Dermis microvascular lymphatic vessel endothelial cell (primary cell): Measurements from ENCODE around the gene NCOA7. TPM values are rescaled to one million over a fixed set of nuclear protein-coding genes. Genes with fewer than 3 reads are reported as not detected.
A peak's percentile ranks its signal among the peaks of the same experiment; 100 is the strongest.

Source experiments
- DNase-seq, 2 donors: peaks; one replicate each; pipeline versions ENCODE4 v3.0.0 to v3.0.0-alpha.2; 2010; ENCODE audit warnings: low read depth in 2 of 2
- total RNA-seq: library from RNA; depleted of rRNA; stranded (reverse); fragments of >200 nt; gene quantifications from 2 replicates; pipeline ENCODE4 v1.2.1, GENCODE V29; 2014

NCOA7 gene
- total RNA-seq, 1 donor from 2014 or later = 29.8 TPM

DNA sequence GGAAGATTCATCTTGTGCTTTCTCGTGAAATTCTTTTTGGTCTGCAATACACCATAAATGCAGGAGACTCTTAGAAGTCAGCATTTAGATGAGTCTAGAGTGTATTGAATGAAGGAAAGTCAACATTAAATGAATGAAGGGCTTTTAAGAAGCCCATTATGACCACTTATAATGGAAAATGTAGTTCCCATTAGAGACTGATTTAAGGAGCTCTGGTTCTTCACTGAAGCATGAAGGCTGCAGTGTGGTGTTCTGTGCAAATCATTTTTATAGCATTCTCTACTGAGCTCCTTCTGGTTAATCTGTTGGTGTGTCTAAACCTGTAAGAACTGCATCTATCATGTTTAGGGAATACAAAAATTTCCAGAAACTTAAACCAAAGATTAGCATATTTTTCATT is 19.7 kb downstream of the NCOA7 start:
- DNase-seq = no peak

- DNase-seq = no peak
Measured at GRCh38 chr6:125811259-125811658, 20.5 kb downstream of the NCOA7 start.

DNA sequence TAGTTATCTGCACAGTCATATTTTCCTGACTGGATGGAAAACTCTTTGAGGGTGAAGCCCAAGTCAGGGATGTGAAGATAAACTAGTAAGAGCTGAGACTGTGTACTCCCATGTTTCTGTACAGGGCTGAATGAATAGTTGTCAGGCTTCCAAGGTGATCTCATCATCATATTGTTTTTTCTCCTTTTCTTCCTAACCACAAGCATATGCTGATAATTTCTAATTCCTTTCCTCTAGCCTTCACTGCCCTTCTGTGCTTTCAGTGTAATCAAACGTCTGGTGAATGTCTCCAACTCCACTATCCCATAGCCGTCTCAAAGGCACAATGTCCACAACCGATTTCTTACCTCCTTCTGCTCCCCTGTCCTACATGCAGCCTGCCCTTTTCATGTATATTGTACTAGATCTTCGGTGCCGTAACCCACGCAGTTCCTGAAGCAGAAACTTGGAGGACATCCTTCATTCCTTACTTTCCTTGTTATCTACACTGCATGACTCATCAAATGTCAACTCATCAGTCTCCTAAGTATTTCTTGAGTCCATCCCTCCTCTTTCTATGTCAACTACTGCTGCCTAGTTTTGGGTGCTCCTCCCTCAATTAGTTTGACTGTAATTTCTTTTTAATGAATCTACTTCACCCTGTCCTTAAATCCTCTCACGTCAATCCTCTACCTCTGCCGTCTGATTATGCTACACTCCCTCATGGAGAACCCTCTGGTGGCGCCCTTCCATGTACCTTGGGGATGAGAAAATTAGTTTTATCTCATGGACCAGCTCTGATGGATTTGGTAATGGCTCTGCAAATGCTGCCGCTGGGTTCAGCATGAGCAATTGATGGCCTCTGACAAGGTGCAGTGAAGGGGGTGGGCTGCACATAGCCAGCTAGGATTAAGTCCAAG is 21.9 kb downstream of the NCOA7 start:
- DNase-seq = peak in 1 of 2 donors; percentile 92

- DNase-seq = no peak
Measured at GRCh38 chr6:125814481-125814880, 23.7 kb downstream of the NCOA7 start.

GRCh38 chr6:125815080-125815910 is 24.5 kb downstream of the NCOA7 start:
- no peak for DNase-seq

DNA sequence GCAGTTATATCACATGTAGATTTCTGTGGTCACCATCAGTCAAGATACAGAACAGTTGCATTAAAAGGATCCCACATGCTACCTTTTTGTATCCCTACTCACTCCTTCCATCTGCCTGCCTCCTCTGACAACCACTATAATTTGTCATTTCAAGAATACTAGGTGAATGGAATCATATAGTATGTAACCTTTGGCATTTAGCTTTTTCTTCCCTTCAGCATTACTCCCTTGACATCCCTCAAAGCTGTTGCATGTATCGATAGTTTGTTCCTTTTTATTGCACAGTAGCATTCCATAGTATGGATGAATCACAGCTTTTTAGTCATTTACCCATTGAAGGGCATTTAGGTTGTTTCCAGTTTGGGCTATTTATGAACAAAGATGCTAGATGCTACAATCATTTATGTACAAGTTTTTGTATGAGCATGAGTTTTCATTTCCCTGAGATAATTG is 26.1 kb downstream of the NCOA7 start:
- no peak for DNase-seq

DNA sequence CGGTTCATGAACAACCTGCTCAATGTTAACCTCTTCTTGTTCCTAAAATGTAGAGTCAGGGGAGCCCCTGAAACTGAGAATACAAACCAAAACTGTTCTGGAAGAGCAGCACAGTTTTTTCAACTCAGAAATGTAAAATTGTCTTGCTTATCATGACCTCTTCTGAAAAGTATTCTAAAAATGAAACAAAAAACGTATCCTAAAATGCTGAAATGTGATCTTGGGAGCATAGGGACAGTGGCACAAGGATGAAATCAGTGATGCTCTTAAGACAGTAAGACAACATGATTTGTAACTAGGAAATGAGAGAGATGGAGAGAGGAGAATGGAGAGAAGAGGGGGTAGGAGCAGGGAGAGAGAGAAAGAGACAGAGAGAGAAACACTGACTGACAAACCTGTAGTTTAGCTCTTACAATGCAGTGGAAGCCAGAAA is 27.5 kb downstream of the NCOA7 start:
- no peak for DNase-seq

- no peak for DNase-seq
Measured at GRCh38 chr6:125818772-125819260, 28.1 kb downstream of the NCOA7 start.

DNA sequence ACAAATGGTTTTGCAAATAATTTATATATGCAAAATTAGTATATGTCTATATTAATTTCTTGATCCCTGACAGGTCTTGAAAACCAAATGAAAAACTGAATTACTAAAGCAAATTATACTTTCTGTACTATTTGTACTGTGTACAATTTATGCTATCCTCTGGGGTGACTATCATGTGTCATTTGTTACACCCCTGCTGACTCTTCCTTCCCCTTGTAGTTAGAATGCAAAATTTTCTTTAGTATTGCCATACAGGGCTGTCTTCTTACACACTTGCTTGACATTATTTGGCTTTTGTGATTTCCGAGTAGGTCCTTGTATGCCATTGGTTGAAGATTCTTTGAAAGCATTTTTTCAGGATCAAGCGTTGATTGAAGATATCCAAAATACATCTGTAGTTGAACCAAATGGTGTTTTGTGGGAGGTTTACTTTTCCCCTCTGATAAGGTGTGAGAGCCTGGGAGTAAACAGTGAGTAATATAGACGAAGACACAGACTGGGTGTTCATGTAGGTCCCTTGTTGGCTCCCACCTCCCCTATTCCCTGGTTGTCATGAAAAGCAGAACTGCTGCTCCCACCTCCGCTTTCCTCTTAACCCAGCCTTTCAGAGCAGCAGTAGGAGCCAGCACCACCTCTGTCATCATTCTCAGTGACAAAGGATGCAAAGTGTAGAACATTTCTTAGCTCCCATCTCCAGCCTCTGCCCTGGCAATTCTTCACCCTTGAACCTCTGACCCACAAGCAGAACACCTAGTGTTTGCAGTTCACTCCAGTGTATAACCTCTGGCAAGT is 29.0 kb downstream of the NCOA7 start:
- DNase-seq = no peak

DNA sequence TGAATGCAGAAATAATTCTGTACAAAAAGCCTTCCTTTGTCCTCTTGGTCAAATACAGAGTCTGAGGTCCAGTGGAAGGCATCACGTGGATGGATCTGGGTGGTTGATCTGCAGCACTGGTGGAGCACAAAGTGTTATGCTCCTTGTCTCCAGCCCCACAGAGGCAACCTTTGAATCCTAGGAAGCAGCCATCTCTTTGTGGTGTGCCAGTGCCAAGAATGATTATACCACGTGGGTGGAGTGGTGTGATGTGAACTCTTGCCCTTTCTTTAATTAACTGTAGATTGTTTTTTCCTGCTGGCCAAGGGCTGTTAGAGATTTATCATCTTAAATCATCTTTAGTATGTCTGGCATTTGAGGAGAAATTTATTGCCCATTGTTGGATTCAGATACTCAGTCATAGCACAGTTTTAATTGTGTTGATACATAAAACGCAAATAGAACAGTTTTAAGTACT is 31.1 kb downstream of the NCOA7 start:
- peak; percentile 59 to 98 for DNase-seq

GRCh38 chr6:125823180-125823579 is 32.4 kb downstream of the NCOA7 start:
- DNase-seq = no peak

DNA sequence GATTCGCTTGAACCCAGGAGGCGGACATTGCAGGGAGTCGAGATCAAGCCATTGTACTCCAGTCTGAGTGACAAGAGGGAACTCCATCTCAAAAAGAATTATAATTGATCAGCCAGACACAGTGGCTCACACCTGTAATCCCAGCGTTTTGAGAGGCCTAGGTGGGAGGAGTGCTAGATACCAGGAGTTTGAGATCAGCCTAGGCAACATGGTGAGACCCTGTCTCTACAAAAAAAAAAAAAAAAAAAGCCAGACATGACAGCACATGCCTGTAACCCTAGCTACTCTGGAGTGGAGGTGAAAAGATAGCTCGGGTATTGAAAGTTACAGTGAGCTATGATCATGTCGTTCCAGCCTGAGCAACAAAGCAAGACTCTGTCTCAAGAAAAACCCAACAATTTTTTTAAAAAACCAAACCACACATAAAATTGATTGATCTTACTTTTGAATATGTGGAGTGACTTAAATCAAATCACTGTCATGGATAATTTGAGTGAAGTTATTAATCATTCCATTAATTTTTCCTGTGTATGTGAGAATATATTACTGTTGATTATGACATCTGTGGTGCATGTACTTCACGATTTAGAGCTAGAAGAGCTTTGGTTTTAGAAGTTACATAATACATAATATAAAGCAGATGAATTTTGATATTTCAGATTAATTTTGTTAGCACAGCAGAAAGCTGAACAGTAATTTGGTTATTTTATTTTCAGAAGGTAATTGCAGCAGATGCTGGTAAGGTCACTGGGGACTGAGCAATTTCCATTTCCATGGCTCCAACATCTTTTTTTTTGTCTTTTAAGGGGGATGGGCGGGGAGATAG is 34.4 kb downstream of the NCOA7 start:
- no peak for DNase-seq

GRCh38 chr6:125826695-125827463 is 36.1 kb downstream of the NCOA7 start:
- no peak for DNase-seq

DNA sequence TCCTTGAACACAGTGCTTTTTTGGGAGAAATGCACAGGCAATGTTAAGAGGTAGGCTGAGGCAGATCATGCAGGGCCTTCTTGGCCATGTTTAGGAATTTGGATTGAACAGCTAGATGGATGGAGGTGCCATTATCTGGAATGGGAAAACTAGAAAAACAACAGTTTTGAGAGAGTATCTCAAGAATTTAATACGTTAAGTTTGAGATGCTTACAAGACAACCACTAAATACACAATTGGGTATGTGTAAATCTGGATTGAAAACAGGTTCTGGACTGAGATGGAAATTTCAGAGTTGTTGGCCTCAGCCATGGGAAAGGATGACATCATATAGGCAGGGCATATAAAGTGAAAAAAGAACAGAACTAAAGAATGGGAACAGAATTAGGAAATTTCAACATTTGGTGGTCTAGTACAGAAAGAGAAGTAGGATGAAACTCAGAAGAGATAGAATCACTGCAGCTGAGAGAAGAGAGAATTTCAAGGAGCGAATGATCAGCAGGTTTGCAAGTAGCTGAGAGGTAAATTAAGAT is 37.1 kb downstream of the NCOA7 start:
- no peak for DNase-seq

GRCh38 chr6:125828476-125829039 is 37.8 kb downstream of the NCOA7 start:
- no peak for DNase-seq

- DNase-seq = no peak
Measured at GRCh38 chr6:125829433-125829832, 38.7 kb downstream of the NCOA7 start.

DNA sequence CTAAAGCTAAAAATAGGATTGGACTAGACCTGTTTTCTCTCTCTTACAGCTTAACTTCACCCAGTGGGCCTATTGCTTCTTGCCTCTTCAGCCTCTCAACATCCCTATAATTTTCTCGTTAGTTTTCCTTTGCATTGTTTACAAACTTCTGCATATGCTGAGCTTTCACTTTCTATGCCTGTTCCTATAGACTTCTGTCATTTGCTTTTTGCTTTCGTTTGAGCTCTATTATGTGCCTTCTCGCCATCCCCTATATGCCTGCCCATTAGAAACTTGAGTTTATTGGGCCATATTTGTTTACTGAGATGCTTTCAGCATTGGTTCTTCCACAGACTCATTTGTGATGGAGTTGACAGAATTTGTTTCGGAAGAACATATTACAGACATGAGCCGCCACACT is 40.9 kb downstream of the NCOA7 start:
- no peak for DNase-seq

- DNase-seq = no peak
Measured at GRCh38 chr6:125832391-125833117, 41.8 kb downstream of the NCOA7 start.
